Gastrocnemius medialis (tissue), 4 donors: Measurements from ENCODE around the gene ELAVL4.

Experiments
- POLR2A ChIP-seq, 2 donors: fragments of 450-650 bp; IDR thresholded peaks; one replicate each; pipeline ENCODE4 v1.6.1; 2017; ENCODE audit warnings: antibody characterized with exemption in 2 of 2, mild to moderate bottlenecking in 2 of 2, moderate library complexity in 2 of 2
- TF ChIP-seq, protein P1 (sequence below), 5 experiments: fragments of 450-650 bp in 3 of 5; fragments of 200-600 bp in 2 of 5; sonication (generic) in 2 of 5; IDR thresholded peaks in 4 of 5; conservative IDR thresholded peaks in 1 of 5; 1 replicate in 4 of 5; 2 replicates in 1 of 5; pipeline ENCODE4 v1.5.1; 2016 to 2019; ENCODE audit warnings: antibody characterized with exemption in 5 of 5, mild to moderate bottlenecking in 3 of 5, moderate library complexity in 3 of 5

DNA sequence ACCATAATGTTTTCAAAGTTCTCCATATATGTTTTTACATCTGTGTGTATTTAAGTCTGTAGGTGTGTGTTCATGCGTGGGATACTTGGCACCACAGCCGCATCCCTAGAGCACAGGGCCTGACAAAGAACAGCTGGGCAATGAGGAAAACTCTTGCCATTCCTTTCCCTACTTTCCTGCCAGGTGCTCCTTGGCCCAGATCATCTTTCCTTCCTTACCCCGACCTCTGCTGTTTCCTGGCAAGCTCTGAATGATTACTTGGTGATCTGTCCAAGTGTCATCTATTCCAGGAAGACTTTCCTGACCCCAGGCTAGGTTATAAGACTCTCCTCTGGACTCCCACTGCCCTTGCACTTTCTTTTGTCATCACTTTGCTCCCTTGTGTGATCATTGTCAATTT, 123.6 kb downstream of the ELAVL4 start:
- TF ChIP-seq, protein P1, sequence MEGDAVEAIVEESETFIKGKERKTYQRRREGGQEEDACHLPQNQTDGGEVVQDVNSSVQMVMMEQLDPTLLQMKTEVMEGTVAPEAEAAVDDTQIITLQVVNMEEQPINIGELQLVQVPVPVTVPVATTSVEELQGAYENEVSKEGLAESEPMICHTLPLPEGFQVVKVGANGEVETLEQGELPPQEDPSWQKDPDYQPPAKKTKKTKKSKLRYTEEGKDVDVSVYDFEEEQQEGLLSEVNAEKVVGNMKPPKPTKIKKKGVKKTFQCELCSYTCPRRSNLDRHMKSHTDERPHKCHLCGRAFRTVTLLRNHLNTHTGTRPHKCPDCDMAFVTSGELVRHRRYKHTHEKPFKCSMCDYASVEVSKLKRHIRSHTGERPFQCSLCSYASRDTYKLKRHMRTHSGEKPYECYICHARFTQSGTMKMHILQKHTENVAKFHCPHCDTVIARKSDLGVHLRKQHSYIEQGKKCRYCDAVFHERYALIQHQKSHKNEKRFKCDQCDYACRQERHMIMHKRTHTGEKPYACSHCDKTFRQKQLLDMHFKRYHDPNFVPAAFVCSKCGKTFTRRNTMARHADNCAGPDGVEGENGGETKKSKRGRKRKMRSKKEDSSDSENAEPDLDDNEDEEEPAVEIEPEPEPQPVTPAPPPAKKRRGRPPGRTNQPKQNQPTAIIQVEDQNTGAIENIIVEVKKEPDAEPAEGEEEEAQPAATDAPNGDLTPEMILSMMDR (IDR thresholded peaks at IDR 0.05 in 4 of 5, conservative IDR thresholded peaks at IDR 0.05 in 1 of 5): no peak
- TF ChIP-seq POLR2A (IDR thresholded peaks at IDR 0.05): no peak
